Measurements from ENCODE around the gene PPP4R4.
A peak's percentile ranks its signal among the peaks of the same experiment; 100 is the strongest.

Gene PPP4R4

GRCh38 chr14:94173885-94174603, at the start of gene PPP4R4:
Gene PPP4R4 (plus strand): TSS chr14:94174322. CDS start chr14:94174466, 144 bp downstream.
- DNase-seq = peak; percentile 97

GRCh38 chr14:94124582-94125377, 49.3 kb upstream of the PPP4R4 start:
- DNase-seq = peak; percentile 21

- DNase-seq = peak; percentile 45
These were observed 48.3 kb upstream of the PPP4R4 start for GRCh38 chr14:94125659-94126418.

GRCh38 chr14:94126419-94126677, 47.8 kb upstream of the PPP4R4 start:
- peak; percentile 15 for DNase-seq

GRCh38 chr14:94126800-94127199, 47.3 kb upstream of the PPP4R4 start:
- DNase-seq = no peak

- peak; percentile 39 for DNase-seq
These were observed 46.8 kb upstream of the PPP4R4 start for GRCh38 chr14:94127330-94127729.

- DNase-seq = no peak
These were observed 45.8 kb upstream of the PPP4R4 start for GRCh38 chr14:94128216-94128839.

GRCh38 chr14:94129111-94129757, 44.9 kb upstream of the PPP4R4 start, which contains the start of gene IFI27L2:
Gene IFI27L2 (minus strand): TSS chr14:94129604. CDS start chr14:94129564, 40 bp downstream.
- peak; percentile 92 for DNase-seq

GRCh38 chr14:94129758-94130414, 44.2 kb upstream of the PPP4R4 start:
- DNase-seq = peak; percentile 62

- peak; percentile 73 for DNase-seq
These were observed 41.7 kb upstream of the PPP4R4 start for GRCh38 chr14:94132285-94132887.

- peak; percentile 10 for DNase-seq
These were observed 38.6 kb upstream of the PPP4R4 start for GRCh38 chr14:94135476-94135875.

- peak; percentile 91 for DNase-seq
These were observed 37.4 kb upstream of the PPP4R4 start for GRCh38 chr14:94136575-94137331.

GRCh38 chr14:94138251-94138650, 35.9 kb upstream of the PPP4R4 start:
- DNase-seq = peak; percentile 83

- peak; percentile 42 for DNase-seq
These were observed 35.1 kb upstream of the PPP4R4 start for GRCh38 chr14:94139006-94139405.

- peak; percentile 14 for DNase-seq
These were observed 34.7 kb upstream of the PPP4R4 start for GRCh38 chr14:94139421-94139820.

- DNase-seq = peak; percentile 22
These were observed 31.9 kb upstream of the PPP4R4 start for GRCh38 chr14:94142247-94142646.

- no peak for DNase-seq
These were observed 31.3 kb upstream of the PPP4R4 start for GRCh38 chr14:94142836-94143235.

GRCh38 chr14:94143239-94143638, 30.9 kb upstream of the PPP4R4 start:
- peak; percentile 60 for DNase-seq

- DNase-seq = peak; percentile 29
These were observed 30.4 kb upstream of the PPP4R4 start for GRCh38 chr14:94143711-94144110.

GRCh38 chr14:94144765-94145164, 29.4 kb upstream of the PPP4R4 start:
- peak; percentile 52 for DNase-seq
